EL (cell line): ENCODE measurements around the gene AVP.

Experiments
- DNase-seq: peaks from one replicate; pipeline ENCODE4 v3.0.0-alpha.2; 2016

The AVP gene

DNA sequence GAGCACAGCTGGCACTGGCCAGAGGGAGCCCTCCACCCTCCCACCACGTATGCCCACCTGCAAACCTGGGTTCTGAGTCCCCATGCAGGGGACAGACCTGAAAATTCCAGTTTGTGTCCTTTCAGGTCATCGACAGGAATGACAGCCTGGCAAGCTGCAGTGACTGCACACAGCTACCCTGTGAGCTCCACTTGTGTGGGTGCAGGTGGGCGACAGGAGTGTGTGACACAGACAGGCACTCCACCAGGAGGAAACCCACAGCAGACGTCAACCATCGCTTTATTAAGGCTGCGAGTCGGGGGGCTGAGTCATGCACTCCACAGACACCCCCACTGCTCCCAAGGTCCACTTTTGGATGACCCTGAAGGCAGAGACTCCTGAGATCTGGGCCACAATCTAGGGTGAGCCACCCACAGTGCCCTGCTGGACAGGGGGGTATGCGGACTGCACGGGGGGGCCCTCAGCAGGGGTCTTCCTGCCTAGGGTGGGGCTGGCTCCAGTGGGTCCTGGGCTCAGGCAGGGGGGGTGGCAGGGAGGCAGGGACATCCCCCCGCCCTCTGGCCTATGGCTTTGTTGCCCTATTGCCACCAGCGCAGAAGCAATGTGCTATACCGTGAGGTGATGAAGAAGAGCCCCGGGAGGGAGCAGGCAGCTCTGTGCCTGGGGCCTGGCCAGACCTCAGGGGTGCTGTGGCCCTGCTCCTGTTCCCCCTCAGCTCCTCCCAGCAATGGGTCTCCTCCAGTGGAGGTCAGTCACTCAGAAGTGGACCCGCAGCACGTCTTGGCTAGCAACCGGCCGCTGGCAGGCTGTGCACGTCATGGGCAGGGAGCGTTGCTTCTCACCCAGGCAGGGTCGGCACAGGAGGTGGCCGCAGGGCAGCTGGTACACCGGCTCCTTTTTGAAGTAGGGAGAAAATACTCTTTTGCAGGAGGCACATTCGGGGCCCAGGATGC, 25.1 kb upstream of the AVP start:
- DNase-seq: no peak

DNA sequence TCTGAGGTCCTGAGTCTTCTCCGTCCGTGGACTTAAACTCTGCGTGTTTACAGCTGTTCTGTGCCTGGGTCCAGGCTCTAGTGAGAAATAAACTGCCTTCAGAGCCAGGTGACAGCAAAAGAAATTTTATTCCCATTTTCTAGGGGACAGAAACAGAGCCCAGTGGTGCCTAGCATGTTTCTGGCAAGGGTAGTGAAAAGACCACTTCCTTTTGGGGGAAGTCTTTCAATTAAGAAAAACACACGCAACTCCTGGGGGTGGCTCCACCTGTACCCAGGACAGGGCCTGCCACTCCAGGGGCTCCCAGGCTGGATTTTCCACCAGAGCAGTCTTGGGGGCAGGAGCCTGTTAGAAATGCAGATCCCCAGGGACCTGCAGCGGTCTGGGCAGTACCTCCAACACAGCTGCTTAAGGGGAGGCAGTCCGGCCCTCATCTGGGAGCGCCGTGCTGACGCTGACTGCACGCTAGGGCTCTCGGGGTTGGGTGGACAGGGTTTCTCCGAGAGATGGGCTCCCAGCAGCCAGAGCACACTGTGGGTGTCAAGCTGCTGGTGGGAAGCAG, 23.0 kb upstream of the AVP start:
- no peak for DNase-seq

DNA sequence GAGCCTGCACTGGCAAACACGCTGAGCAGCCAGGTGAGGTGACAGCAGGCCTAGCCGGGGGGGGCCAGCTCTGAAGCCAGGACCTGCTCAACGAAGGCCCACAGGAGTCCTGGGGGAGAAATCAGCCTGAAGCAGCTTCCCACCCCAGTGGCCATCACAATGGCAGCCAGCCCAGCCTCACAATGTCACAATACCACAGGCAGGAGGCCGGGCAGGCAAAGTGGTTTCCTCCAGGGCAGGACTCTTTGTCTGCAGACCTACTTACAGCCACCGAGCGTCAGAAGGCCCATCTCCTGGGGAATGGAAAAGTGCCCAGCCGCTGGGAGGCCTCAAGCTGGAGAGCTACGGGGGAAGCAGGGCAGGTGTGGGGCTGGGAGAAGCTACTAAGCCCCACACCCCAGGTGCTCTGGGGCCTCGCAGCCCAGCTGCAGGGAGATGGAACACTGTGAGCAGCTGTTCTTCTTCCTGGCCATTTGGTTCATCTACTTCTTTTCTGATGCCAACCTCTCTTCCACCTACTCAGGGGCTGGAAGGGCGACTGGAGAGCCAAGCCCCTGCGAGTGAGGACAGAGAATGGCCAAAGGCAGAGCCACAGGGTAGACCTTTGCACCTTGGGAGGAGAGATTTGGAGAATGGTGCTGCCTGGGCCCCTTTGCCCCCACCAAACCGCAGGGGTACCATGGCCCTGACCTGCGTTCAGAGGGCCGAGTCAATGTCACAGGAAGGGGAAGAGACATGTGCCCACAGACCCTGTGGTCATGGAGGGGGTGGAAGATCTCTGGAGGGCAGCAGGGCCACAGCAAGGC, 22.3 kb upstream of the AVP start:
- no peak for DNase-seq

DNA sequence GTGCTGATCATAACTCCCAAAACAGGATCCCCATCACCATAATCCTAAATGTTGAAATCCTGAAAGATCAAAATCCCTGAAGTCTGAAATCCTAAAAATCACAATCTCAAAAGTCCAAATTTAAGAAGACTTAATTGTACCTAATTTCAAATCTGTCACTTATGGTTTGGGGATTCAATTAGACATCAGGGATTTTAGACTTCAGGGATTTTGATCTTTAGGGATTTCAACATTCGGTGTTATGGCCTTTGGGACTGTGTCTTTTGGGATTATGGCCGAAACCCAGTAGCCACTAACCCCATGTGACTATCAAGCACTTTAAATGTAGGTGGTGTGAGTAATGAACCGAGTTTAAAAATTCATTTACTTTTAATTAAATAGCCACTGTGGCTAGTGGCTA, 21.7 kb upstream of the AVP start:
- no peak for DNase-seq

DNA sequence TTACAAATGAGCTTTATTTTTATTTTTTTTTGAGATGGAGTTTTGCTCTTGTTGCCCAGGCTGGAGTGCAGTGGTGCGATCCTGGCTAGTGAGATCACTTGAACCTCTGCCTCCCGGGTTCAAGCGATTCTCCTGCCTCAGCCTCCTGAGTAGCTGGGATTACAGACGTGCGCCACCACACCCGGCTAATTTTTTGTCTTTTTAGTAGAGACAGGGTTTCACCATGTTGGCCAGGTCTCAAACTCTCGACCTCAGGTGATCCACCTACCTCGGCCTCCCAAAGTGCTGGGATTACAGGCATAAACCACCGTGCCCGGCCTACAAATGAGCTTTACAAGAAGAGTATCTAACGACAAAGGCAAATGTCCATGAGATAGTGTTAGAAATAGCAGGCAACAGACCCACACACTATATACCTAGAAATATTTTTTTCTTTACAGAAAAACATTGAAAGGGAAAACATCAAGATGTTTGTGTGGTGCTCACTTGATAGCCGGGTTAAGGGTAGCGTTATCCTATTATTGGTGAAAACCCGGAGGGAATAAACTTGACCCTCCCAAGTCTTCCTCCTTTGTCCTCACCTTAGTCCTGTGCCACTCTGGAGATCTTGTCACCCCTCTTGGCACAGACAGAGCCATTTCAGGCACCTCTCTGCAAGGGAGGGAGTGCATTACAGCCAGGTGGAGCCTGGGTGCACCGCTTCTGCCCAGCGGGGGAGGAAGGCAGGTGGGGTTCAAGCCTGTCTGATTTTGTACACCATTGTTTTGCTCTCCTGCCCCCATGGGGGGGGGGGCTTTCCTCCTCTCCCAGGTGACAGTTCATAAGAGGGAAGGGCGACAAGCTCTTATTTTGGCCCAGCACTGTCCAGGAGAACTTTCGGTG, 21.0 kb upstream of the AVP start:
- no peak for DNase-seq

DNA sequence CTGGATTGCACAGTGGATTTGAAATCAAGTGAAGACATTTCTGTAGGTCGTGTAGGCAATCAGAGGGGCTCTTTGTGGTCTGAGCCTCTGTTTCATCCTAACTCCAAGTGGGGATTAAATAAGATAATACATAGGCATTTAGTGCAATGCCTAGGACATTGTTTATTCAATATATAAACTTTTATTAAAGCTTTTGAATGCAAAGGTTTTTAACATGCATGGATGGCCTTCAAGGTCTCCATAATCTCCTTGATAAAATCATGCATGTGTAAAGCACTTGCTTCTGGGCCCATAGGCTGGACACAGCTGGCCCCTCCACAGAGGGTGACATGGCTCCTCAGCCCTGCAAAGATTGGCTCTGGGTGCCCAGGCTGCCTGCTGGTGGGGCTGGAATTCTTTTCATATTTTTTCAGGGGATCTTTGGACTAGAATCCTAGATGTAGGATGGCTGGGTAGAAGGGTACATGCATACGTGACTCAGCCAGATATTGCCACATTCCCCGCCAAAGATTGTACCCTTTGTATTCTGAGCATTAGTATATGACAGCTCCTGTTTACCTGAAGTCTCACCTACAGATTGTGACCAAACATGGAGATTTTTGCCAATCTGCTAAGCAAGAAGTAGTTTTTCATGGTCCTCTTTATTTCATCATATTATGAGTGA, 19.0 kb upstream of the AVP start:
- DNase-seq: no peak

DNA sequence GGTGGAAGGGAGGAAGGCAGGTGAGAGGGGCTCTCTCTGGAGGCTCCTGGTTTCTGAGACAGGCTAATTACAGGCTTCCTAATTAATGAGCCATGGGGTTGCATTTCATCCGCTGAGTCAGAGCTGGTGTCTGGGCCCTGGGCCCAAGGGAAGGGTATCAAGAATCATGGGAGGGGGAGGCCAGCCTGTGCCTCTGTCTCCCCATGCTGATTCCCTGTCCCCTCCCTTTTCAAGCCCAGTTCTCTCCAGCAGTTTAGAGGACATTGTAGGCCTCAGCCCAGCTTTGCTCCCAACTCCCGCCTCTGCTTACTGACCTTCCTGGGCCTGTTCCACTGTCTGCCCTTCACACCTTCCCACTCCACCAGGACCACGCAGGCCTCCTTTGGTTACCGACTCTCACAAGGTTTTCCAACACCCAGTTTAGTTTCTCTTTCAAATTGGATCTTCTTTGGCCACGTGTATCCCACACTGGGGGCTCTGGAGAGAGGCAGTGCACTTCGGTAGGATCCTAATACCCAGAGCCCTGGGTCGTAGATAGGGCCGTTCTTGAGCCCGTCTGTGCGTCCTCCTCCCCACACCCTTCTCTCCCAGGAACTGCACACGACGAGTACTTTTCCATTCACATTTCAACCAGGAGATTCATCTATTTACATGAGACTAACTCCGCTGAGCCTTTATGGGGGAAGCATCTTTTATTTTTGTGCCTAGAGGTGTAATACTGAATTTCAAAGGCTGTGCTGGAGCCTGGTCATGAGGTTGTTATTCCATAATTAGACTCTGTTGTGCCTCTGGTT, 18.2 kb upstream of the AVP start:
- no peak for DNase-seq

DNA sequence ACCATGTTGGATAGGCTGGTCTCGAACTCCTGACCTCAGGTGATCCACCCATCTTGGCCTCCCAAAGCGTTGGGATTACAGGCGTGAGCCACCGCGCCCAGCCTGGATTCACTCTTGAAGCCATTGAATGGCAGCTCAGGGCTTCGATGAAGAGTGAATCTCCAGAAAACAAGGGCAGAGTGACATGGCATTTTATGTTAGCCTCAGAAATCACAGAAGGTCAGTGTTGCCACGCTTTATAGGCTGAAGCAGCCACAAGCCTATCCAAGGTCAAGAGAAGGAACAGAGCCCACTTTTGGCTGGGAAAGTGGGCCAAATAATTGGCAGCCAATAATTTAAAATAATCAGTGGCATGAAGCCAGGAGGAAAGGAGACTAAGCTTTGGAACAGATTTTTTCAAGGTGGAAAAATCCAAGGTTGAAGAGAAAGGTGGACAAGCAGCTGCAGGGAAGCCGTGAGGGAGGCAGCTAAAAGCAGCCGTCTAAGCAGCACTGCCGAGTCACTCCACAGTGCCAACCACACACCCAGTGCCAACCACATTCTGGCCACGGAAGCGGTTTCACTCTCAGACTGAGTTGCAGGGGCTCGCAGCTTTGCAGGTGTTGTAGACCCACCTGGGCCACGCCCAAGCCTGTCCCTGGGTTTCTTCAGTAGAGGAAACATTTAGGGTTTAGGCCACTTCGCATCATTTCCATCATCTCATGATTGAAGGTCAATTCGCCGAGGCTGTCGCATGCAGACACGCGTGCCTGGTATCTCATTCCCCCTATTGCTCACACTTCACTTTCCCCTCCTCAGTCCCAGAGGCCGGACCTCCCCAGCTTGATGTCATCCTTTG, 17.4 kb upstream of the AVP start:
- DNase-seq: no peak

DNA sequence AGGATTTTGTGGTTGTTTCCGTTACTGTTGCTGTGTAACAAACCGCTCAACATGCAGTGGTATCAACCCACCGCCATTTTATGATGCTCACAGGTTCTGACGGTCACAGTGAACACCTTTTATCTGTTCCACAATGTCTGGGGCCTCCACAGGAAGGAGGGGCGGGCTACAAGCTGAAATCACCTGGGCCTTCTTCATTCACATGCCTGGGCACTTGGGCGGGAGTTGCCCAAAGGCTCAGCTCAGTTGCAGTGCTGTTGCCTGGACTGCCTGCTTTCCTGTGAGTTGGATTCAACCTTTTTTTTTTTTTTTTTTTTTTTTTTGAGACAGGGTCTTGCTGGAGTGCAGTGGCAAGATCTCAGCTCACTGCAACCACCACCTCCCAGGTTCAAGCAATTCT, 16.7 kb upstream of the AVP start:
- no peak for DNase-seq

DNA sequence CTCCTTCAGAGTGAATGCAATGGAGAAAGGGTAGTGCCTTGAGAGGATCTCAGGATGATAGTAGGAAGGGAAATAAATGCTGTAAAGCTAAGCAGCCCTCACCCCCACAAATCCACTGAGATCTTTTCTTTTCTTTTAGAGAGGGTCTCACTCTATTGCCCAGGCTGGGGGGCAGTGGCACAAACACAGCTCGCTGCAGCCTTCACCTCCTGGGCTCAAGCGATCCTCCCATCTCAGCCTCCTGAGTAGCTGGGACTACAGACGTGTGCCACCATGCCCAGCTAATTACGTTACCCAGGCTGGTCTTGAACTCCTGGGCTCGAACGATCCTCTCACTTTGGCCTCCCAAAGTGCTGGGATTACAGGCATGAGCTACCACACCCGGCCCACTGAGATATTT, 16.0 kb upstream of the AVP start:
- no peak for DNase-seq

DNA sequence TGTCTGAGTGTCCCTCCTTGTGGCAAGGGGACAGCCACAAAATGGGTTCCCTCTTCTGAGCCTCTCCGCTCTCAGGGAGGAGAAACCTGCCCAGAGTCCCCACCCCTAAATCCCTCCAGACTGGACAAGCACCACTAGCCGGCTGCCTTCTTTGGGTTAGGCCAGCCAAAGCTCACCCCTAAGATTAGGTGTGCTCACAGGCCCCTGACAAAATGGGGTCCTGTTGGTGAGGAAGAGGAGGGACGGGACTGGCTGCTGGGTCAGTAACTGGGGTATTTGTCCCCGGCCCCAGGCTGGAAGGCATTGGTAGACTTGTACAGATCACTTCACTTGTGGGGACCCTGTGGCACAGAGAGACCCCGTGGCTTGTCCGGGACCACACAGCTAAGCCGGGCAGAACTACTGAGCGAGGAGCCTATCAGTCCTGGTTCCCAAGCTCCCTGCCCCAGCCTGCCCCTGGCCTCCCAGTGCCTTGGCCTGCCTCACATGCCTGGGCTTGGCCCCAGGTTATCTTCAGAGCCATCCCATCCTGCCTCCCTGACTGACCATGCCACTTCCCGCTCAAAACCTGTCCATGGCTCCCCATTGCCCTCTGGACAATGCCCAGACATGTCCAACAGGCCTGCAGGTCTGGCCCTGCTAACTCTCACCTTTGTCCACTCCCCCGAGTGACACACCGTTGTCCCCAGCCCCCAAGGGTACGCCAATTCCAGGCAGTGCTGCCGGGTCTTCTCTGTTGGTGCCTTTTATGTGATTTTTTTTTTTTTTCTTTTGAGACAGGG, 10.5 kb upstream of the AVP start:
- DNase-seq: no peak

DNA sequence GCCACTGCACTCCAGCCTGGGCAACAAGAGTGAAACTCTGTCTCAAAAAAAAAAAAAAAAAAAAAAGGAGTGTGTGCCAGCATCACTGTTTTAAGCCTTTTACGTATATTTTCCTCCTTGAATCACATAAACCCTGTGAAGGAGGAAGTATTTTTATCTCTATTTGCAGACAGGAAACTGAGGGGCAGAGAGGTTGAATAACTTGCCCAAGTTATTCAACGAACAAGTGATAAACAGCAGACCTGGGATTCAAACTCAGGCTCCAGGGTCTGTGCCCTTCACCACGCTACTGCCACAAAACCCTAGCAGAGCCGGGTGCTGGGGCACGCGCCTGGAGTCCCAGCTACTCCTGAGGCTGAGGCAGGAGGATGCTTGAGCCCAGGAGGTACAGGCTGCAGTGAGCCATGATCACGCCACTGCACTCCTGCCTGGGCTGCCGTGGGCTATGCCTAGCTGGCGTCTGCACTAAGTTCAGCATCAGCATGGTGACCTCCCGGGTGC, 9.4 kb upstream of the AVP start:
- no peak for DNase-seq

DNA sequence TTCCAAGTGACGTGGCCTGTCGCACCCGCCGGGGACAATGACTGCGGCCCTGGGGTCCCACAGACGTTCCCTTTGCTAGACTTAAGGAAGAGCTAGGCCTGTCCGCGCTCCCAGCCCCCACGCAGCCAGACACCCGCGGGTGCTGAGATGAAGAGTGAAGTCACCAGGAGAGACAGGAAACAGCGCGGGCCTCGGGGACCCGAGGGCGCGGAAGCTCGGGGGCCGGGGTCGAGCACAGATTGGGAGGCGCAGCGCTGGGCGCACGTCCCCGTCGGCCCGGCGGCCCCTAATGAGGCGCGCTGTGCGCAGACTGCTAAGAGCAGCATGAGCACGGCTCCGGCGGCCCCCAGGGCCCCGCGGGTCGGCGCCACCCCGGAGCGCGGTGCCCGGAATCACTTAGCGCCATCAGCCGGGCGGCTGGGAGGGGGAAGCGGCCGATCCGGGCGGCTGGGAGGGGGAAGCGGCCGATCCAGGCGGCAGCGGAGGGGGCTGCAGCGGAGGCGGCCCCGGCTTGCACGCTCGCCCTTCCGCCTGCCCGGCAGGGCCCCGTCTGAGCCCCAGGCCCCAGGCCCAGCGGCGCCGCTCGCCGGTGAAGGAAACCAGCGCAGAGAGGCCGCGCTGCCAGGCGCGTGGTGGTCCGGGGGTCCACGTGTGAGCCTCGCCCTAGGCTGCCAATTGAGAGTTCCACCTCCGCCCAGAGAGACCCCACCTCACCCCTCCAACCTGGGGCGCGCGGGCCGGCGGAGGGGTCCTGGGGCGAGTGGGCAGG, 8.3 kb upstream of the AVP start:
- DNase-seq: peak; percentile 29

DNA sequence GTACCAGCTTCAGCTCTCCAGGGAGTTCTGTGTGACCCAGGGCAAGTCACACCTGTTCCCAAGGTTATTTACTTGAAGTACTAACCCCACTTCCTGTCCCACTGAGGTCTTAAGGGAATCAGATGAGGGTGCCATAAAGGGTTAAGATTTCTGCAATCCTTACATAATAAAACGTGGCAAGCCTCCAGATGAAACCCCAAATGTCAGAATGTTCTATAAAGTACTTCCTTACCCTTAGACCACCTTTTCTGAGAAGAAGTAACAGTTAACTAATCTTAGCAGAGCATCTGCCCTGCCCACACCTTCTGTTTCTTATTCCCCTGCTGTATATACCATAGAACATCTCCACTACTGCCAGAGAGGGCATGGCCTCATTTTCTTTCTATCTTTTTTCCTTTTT, 6.0 kb upstream of the AVP start:
- no peak for DNase-seq

DNA sequence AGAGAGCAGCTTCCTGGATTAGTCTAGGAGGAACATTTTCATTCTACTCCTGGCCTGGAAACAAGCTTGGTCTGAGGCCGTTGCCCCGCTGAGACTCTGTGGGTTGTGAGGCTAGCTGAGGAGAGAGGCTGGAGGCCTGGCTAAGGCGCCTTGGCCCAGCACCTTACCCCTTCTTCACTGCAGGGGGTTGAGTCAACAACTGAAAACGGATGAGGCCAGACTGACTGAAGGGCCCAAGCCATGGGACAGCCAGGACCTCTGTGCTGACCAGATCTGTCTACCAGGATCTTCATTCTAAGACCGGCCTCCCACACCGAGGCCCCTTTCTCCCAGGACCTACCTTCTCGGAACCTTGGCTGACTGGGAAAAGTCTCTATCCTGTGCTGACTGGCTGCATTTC, 3.5 kb upstream of the AVP start:
- no peak for DNase-seq

DNA sequence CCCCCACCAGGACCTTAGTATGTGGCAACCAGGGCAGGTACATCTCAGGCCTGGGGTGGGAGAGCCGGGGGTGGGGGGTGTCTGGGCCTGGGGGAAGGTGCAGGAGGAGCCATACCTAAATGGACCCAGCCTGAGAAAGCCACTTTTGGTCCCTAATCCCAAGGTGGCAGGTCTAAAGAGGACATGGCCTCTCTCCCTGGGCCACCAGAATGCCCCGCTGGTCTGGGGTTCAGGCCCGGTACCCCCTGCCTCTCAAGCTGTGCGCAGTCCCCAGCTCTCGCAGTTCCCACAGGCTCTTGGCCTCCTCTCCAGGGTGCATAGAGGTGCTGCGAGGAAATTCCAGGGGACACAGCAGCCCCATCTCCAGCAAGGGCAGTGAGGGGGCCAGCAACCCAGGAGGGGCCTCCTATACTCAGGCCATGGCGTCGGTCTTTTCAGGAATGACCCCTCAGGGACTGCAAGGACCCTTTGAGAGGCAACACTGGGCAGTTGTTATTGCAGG, 1.1 kb upstream of the AVP start:
- no peak for DNase-seq

DNA sequence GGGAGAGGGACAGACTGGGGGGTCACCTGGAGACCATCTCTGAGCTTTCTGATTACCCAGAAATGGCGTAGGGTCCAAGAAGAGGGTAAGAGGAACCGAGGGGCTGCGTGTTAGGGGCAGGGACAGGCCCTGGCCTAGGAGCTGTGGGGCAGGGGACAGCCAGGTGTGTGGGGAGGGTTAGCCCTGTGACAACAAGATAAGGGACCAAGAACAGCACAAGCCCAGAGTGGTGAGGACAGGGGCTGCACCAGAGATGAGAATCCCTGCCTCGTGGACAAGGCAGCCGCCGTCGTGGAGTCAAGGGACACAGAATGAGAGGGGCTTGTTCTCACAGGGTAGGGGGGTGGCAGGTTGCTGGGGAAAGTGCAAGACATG, 449 bp upstream of the AVP start:
- DNase-seq: no peak
